NCI-H526 treated with DMSO at 0.1 percent for 48 hours (cell line): ENCODE measurements around the gene SND1.

ENCODE experiments used
- DNase-seq: peaks from one replicate; lab custom pipeline; 2025; lab: John Stamatoyannopoulos, UW

The SND1 gene

DNA sequence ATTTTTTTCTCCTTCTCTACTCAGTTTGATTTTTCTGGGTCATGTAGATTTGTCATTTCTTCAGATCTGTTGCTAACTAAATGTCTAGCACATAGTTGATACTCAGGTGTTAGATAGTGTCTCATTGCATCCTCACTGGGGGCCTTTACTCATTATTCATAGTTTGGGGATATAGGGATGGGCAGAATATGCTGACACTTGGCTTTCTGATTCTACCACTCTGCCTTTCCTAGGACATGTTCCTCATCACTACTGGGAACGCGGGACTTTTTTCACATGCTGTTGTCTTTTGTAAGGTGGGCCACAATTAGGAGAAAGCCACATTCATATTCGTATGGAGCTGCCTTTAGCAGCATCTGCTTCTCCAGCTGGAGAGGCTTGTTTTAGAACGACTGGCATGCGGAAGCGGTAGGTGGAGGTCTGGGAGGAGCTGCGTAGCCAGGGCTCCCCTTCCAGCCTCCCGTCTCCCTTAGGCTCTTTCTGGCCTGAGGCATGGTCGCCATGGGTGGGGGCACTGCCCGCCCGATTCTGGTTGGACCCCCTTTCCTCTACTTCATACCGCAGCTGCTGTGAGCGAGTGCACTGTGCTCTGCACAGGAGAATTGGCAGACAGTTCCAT, 78.8 kb downstream of the SND1 start:
- no peak for DNase-seq

DNA sequence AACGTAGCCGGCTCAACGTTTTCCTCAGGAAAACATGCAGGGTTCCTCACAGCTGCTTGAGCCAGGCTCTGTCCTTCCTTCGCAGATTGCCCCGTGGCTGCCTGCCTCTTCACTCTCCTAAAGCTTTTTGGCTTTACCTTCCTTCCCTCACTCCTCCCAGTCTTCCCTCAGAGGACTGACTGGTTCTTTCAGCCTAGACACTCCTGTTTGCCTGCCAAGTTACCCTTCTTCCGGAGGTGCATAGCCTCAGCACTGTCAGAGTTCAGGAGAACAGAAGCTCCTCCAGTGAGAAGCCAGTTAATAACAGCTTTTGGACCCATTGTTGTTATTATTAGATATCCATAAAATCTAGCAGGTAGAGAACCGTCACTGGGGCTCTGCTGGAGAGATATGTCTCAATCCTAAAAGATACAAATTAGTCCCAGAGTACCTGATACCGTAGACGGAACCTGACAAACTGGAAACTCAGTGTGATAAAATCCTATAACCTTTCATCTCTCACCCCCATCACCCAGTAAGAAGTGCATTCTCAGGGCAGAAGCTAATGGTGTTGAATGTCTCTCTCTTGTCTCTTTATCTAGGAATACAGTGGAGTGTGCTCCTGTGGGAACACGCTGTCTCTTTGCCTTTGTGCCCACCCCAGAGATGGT, 79.6 kb downstream of the SND1 start:
- DNase-seq, result no peak

DNA sequence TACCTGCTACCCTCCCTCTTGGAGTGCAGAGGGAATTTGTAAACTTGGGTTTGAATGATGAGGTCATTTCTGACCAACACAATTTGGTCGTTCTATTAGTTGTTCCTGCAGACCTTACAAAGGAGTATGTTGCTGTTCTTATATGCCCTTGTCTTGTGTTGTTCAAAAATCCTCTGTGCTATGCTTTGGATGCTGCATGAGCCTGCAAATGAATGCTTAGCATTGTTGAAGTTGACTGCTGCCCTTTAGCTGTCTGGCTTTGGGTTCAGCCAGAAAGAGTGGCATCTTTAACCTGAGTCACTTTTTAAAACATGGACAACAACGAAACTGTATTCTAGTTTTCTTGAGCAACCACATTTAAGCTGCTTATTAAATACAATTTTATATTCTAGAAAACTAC, 80.3 kb downstream of the SND1 start:
- no peak for DNase-seq

DNA sequence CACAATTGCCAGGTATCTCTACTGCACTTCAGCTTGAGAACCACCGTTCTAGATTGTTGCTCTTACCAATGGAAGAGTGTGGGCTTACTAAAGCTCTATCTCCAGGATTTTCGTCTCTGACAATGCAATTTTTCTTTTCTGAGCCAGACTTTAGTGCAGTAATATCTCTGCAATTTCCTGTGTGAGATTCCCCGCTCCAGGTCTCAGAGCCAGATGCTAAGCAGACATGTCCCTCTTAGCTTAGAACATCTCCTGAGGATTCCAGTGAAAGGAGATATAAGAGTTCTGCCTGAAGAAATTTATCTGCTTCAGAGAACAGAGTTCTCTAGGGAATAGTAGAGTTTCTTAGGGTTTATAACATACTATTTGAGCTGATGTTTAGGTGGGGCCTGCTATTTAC, 82.0 kb downstream of the SND1 start:
- DNase-seq, result no peak

DNA sequence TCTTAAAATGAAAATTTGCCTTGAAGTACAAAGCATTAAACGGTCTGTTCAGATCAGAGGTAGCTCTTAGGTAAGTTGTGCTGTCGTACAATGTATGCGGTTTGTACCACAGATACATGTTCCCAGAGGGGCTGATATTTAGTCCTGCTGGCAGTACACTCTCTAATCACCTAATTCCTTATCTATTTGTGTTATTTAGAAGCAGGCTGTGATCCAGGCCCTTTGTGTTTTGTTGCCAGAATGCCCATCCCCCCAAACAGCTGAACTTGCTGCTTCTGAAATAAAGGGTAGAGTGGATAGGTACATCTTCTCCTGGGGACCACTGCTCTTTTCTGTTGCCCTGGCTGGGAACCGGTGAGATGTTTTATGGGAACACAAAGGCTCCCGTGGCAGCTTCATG, 84.5 kb downstream of the SND1 start:
- DNase-seq, result no peak

DNA sequence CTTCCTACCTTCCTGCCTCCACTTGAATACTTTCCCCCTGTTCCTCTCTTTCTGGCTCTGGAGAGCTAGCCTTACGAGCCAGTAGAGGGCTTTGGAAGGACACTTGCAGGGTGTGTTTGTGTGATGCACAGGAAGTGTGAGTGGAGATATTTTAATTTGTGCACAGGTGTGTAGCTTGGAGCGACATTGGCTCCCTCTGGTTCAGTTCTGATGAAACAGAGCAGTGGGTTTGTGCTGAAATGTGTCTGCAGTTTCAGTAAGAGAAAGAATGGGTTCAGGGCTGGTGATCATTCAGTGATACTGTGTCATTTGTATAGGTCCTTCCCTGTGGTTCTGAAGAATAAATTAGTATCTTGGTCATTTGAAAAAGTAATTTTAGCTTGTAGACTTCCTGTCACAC, 86.9 kb downstream of the SND1 start:
- DNase-seq, result no peak

DNA sequence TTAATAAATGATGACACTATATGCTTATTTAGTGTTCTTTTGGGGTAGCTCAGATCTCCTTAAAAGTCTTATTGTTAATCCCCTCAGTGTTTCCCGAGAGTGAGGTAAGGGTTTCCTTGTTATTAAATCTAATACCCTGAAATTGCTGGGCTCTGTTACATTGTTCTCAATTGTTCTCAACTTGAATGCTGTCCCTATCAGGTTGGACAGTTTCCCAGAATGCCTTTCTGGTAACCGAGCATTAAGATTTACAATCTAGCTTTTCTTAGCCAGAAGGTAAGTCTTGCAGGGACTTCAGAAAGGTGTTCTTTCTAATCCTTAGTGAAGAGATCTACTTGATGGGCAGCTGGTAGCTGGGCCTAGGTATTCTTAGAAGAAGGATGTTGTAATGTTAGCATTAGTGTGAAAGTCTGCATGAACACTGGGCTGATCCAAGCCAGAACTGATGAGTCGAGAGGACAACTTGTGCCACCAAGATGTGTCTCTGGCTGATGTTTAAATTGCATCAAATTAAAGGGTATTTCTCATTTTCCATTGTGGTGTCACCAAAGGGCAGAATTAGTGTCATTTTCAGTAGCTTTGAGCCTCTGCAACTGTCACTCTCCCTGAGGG, 89.9 kb downstream of the SND1 start:
- no peak for DNase-seq

DNA sequence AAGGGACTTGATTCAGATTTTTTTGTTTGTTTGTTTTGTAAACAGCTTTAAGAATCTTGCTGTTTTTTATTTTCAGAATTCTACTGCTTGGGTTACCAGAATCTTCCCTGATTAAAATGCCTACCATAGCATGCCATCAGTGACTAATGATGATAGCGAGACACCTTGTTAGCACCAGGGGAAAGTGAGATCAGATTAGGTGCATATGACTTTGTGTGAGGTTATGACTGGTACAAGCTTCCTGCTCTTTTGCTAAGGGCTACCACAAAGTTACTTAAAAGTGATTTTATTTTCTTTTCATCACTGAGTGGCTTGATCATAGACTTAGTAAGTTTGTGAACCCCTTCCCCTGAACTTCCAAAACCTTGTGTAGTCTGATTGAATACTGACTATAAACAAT, 93.5 kb downstream of the SND1 start:
- no peak for DNase-seq

DNA sequence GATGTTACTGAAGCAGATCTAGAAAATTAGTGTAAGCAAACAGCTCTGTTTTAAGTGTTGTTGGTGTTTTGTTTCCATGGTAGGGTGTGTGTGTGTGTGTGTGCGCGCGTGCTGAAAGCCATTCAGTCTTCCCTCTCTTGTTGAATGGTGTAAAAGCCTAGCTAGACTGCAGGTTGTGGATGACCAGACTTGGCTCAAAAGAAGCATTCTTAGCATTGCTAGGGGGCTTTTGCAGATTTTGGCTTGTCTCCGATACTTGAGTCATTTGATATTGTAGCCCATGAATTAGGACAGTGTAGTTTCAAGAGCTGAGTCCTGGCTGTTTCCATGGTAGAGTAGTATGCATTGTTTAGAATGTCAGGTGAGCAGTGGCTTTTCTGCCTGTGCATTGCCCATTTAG, 99.1 kb downstream of the SND1 start:
- no peak for DNase-seq

DNA sequence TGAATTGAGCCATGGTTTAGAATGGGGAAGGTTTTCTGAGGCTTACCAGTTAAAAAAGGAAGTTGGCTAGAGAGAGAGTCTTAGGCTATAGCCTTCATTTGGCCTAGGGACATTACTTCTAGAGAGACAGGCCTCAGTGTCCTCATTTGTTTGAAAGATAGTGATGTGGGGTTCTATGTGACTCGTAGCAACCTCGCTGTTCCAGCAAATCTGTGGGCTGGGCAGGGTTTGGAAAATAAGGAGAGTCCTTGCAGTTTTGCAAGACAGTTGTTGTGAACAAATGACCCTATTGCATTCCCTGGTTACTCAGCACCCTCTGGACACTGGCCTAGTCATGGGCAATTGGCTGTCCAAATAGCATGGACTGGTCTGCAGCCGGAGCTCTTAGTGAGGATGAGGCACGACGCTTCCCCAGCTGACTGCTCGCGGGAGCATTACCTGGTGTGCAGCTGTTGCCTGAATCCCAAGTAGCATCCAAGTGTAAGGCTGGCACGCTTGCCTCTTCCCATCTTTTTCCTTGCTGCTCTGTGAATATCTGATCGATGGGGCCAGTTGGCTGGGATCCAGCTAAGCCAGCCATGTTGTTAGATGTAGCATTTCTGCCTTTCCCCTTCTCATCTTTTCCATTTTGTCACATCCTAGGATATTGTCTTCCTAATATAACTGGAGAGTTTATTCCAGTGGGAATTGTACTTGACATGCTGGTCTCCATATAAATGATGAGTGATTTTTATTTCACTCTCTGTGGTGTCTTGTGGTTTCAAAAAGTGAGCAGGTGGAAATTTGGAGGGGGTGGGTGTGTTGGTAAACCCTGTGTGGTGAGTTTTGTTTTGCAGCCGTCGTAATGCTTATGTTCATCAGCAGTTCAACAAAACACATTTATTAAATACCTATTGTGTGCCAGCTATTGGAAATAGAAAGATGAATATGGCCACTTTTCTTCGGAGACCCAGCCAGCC, 99.8 kb downstream of the SND1 start:
- DNase-seq, result no peak

DNA sequence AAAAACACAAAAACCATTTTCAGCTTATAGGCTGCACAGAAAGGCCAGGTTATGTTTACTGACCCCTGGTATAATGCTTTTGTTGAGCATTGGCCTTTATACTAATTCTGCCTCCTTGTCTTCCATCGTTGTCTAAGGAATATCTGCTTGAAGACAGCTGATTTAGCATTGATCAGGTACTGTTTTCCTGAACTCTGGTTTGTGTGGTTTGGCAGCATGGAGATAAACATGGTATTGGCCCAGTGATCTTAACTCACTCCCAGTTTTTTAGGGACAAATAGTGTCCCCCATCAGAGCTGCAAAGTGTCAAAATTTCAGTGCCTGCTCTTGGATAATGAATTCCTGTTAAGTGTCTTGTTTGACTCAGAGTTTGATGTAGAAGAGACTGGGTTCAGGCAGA, 100.8 kb downstream of the SND1 start:
- no peak for DNase-seq

DNA sequence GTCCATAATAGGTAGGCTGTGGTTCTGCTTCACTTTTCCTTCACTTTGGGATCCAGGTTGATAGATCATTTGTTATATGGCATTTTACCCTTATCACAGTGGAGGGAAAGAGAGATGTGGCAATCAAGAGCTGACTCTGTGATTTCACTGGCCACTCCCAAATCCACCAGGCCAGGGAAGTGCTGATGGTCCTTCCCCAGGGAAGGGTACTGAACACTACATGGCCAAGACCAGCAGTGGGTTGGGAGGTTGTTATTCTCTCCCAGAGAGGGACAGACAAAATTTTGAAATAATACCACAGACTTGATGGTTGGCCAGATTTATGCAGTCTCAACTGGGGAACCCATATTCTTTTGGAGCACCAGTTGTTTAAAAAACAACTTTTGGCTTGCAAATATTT, 102.5 kb downstream of the SND1 start:
- DNase-seq, result no peak

DNA sequence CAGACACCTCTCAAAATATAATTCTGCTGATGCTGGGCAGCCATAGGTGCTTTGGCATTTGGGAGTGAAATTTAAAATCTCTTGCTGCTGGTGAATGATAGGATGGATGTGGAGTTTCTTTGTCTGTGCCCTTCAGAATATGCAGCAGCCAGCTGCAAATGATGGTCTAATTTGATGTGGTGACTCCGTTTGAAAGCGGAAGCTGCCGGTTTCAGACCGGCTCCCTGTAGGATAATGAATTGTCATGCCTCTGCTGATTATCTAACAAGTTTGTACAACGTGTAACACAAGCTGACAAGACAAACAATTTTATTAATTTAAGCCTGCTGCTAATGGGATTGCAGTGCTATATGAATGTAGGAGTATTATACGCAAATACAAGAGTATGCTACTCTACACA, 103.5 kb downstream of the SND1 start:
- DNase-seq, result peak; percentile 41

DNA sequence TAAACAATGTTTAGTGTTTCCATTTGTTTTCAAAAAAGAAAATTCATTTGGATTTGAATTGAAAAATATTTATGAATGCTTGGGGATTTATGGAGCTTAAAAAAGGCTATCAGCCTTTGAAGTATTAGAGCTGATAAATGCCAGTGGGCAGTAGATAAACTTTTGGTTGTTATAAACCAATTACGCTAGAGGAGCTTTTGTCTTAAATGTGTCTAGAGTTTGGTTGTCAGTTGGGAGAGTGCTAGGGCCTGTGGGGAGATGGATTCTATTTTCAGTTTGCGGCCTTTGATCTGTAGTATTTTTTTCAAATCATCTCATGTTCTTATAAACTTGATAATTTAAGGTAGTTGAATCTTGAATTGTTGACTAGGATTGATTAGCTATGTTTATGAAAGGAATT, 104.0 kb downstream of the SND1 start:
- no peak for DNase-seq

DNA sequence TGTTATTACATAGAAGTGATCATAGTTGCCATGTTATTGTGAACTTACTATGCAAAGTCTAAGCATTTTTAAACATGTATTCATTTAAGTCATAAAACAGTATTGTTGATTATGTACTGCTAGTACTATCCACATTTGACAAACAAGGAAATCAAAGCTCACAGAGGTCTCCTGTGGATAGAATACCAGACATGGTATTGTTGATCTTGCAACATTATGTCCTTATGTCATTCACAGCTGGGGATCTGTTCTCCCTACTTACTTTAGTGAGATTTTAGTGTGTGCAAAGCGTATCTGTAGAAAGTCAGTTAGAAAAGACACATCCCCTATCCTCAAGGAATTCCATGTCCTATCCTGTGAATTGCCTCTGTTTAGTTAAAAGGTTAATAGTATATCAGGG, 106.1 kb downstream of the SND1 start:
- no peak for DNase-seq

DNA sequence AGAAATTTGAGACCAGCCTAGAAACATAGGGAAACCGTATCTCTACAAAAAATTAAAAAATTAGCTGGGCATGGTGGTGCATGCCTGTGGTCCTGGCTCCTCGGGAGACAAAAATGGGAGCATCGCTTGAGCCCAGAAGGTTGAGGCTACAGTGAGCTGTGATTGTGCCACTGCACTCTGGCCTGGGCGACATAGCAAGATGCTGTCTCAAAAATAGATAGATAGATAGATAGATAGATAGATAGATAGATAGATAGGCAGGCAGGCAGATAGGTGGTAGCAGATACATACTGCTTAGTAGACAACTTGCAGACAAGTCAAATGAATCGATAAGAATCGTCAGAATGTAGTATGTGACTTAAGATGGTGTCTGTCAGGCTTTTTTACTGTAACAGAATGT, 106.9 kb downstream of the SND1 start:
- DNase-seq, result no peak

DNA sequence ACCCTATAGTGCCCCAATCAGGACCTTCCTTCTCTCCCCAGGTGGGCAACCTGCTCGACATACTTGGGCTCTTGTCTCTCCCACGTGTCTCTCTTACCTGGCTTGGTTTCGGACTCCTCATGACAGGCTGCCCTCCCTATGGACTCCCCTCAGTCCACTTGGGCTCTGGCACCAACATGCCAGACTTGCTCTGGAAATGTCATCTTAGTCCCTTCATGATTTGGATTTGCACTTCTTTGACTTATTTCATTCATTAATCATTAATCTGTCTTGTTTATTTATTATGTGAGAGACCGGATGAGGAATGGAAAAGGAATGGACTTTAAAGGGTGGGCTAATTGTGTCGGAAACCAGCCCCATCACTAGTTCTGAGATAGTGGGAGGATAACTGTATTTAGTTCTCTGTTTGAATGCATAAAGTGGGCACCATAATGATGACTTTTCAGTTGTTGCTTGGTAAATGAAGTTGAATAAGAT, 108.0 kb downstream of the SND1 start:
- DNase-seq, result no peak

DNA sequence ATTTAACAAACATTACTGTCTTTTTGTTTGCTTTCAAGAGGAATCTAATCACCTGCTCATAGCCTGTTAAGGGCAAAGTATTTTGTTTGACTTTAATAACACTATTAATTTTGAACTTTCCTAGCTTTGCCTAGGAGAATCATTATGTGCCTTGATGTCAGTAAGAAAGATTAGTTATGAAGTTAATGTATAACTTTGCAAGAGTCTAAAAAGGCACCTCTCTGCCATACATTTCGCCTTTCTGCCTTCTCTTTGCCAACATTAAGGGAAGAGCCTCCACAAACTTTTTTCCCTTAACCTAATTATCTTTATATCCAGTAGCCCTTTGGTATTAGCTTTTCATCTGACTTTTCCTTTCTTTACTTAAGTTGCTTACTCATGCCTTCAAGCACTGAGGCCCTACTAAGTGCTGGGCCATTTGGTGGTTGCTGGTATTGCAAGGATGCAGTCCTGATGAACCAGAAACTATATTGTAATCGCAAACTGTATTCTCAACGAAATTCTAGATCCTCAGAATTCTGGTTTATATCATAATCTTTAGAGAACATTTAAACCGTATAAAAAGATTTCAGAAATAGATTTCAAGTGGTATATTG, 108.5 kb downstream of the SND1 start:
- no peak for DNase-seq

DNA sequence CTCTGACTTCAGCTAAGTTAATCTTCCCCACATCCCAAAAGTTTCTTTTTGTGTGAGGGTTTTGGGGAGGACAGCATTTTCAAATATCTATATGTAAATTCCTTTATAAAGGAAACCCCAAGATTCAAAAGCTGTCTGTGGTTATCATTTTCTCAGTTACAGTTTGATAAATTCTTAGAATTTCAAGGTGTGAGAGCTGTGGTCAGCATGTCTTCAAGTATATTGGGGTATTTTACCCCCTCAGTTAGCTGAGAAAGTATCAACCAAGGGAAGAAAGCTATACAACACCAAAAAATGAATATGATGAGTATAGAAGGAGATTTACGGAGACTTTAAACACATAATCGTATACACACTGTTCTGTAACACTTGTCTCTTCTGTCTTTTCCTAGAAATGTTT, 109.2 kb downstream of the SND1 start:
- DNase-seq, result no peak

DNA sequence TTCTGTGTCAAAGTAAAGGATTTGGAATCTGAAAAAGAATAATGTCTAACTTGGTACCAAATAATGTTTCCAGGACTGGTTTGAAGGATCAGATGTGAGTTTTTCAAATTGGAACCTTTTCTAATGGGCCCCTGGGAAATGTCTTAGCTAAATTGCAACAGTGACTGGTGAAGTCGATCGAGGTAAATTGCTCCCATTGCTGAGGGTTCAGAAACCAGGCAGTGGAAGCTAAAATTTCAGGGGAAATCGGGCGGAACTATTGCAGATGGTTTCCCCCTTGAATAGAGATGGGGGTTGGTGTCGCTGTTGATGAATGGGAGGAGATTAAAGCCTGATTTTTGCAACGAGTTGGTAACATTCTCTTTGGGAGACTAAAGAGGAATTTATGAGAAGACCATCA, 112.7 kb downstream of the SND1 start:
- DNase-seq, result no peak

DNA sequence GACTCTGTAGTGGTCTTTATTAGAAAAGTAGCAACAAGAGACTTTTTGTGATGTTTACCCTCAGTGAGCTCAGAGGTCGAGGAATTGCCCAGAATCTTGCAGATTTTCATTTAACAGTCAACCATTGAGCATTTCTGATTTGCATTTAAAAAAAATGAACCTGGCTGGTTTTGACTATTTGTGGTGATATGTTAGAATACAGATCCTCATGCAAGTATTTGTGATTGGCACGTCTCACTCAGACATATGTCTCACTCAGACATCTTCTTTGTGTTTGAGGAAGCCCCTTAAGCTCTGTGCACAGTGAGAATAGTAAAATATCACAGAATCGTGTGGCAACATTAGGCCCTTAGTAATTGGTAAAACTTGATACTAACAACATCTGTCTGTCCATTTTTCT, 113.2 kb downstream of the SND1 start:
- no peak for DNase-seq

DNA sequence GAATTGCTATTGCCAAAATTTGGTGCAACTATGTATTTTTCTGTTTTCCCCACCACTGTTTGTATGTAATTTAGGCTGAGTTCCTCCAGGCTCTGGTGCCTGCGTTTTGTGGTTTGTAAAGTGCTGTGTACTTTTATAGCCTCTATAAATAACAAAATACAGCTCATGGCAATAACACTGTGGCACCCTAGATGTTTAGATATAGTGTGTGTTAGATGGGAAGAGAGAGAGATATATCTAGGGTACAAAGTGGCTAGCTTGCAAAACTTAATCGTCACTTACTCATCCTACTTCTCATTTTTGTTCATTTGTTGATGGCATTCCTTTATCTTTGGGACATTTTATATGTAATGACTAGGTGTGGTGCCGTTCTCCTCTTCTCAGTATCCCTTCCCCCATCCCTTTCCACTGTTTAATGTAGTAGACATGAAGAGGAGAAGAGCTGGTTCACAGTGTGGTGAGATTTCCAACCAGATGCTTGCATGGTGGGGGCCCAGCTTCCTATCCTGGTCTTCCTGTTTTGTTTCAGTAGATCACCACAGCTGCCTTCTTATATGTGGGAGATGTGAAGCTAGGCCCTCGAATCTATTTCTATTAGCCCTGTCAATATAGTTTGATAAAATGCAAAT, 115.0 kb downstream of the SND1 start:
- DNase-seq, result no peak
